ENCODE results near the gene SLC35F3.

- no peak for TF ChIP-seq CTCF (IDR thresholded peaks at IDR 0.05)
- TF ChIP-seq EP300 (IDR thresholded peaks at IDR 0.05): no peak
- no peak for TF ChIP-seq POLR2AphosphoS5 (IDR thresholded peaks at IDR 0.05)
- no peak for TF ChIP-seq POLR2A (IDR thresholded peaks at IDR 0.05)
These were observed 58.4 kb downstream of the SLC35F3 start for GRCh38 chr1:233962878-233963277.

Data from suprapubic skin (tissue), 4 donors.